BJ (cell line): ENCODE measurements around the gene ZFYVE28. TPM values are rescaled to one million over a fixed set of nuclear protein-coding genes. Genes with fewer than 3 reads are reported as not detected.

ENCODE experiments used
- CTCF ChIA-PET: fragments of 350-600 bp; formaldehyde crosslinking; extraction: SDS; loops from one replicate; lab custom pipeline; 2021; ENCODE audit warnings: antibody characterized with exemption, inconsistent platforms; lab: Yijun Ruan, JAX
- POLR2A ChIA-PET: fragments of 300-600 bp; sonication (Branson Sonifier 250); formaldehyde crosslinking; extraction: SDS; loops from one replicate; lab custom pipeline; 2021; ENCODE audit warnings: antibody characterized with exemption; lab: Charles Lee
- DNase-seq: peaks from one replicate; pipeline ENCODE4 v3.0.0-alpha.2; 2011; ENCODE audit warnings: low read depth
- H3K27me3 ChIP-seq: 2 replicates; pipeline ENCODE4 v1.6.0; 2011; ENCODE audit warnings: low read length; ENCODE audit not compliant: control insufficient read depth, insufficient read depth
- H3K36me3 ChIP-seq: 2 replicates; pipeline ENCODE4 v1.5.1; 2011; ENCODE audit warnings: low read length; ENCODE audit not compliant: control insufficient read depth, insufficient read depth
- H3K4me3 ChIP-seq: 2 replicates; pipeline ENCODE4 v1.5.1; 2011; ENCODE audit warnings: low read depth, mild to moderate bottlenecking, control low read depth, low read length
- polyA plus RNA-seq: library from polyadenylated mRNA; depleted of rRNA; stranded (reverse); fragments of >200 nt; gene quantifications from 2 replicates; pipeline ENCODE4 v1.2.3, GENCODE V29; 2011
- TF ChIP-seq, protein P1 (sequence below): IDR thresholded peaks from 2 replicates; pipeline ENCODE4 v1.5.1; 2011; ENCODE audit warnings: low read depth, mild to moderate bottlenecking, control low read depth, inconsistent platforms, low read length, moderate library complexity; ENCODE audit not compliant: insufficient read depth

Gene ZFYVE28
- polyA plus RNA-seq, 1 experiment, result 4.4 TPM

GRCh38 chr4:2407991-2408342 lies 10.5 kb downstream of the ZFYVE28 start:
- TF ChIP-seq, protein P1, sequence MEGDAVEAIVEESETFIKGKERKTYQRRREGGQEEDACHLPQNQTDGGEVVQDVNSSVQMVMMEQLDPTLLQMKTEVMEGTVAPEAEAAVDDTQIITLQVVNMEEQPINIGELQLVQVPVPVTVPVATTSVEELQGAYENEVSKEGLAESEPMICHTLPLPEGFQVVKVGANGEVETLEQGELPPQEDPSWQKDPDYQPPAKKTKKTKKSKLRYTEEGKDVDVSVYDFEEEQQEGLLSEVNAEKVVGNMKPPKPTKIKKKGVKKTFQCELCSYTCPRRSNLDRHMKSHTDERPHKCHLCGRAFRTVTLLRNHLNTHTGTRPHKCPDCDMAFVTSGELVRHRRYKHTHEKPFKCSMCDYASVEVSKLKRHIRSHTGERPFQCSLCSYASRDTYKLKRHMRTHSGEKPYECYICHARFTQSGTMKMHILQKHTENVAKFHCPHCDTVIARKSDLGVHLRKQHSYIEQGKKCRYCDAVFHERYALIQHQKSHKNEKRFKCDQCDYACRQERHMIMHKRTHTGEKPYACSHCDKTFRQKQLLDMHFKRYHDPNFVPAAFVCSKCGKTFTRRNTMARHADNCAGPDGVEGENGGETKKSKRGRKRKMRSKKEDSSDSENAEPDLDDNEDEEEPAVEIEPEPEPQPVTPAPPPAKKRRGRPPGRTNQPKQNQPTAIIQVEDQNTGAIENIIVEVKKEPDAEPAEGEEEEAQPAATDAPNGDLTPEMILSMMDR, result no peak
- no peak for DNase-seq
- Histone ChIP-seq H3K4me3 (no peak overlapping the region), H3K27me3 (no peaks in the 10 kb centered on the region; the same call in 1 of the 2 replicates), H3K36me3 (no peaks in the 10 kb centered on the region)
- CTCF ChIA-PET, result no interaction called here
- POLR2A ChIA-PET, result no interaction called here

DNA sequence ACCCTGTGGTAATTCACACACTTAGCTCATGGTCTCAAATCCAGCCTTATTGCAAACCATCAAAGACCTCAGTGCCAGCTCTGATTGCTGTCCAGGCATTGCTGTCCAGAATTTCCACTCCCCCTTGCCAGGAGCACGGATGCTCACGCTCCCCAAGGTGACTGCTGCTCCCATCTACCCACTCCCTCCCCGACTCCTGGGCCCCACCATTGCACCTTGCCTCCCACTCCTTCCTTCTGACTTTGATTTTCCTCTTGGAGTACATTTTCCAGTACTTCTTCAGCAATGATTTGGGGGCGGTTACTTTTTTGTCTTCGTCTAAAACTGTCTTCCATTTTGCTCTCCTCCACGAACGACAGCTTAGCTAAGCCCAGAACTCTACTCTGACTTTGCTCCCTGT lies 11.5 kb downstream of the ZFYVE28 start:
- ChIA-PET CTCF (interaction anchor here (1.0 kb wide), 2 partner anchors 9 to 187 kb away, joined by 3 read pairs; no protein-coding TSS in a partner anchor), POLR2A (no interaction called here)
- H3K36me3 ChIP-seq, result no peaks in the 10 kb centered on the region
- no peak for DNase-seq
- no peaks in the 10 kb centered on the region; the same call in none of the 2 replicates for H3K27me3 ChIP-seq
- TF ChIP-seq, protein P1, result no peak
- H3K4me3 ChIP-seq, result no peak overlapping the region

- no peak for DNase-seq
- CTCF ChIA-PET, result interaction anchor here (1.0 kb wide), 2 partner anchors 9 to 186 kb away, joined by 3 read pairs; no protein-coding TSS in a partner anchor
- no peaks in the 10 kb centered on the region; the same call in none of the 2 replicates for H3K27me3 ChIP-seq
- TF ChIP-seq, protein P1, result no peak
- POLR2A ChIA-PET, result no interaction called here
- no peak overlapping the region for H3K4me3 ChIP-seq
- no peaks in the 10 kb centered on the region for H3K36me3 ChIP-seq
Measured at GRCh38 chr4:2406406-2406805, 12.0 kb downstream of the ZFYVE28 start.

- POLR2A ChIA-PET, result interaction anchor here (0.7 kb wide), 1 partner anchor 141 kb away, joined by 3 read pairs; the partner anchor contains the start of gene MXD4
Measured at GRCh38 chr4:2402941-2403340, 15.5 kb downstream of the ZFYVE28 start.

More at GRCh38 chr4:2402941-2403340, 15.5 kb downstream of the ZFYVE28 start:
- CTCF ChIA-PET, result interaction anchor here (0.8 to 1.2 kb wide), 2 partner anchors 9 to 10 kb away, joined by 4 to 5 read pairs; no protein-coding TSS in a partner anchor
- TF ChIP-seq, protein P1, result no peak
- Histone ChIP-seq H3K27me3 (no peaks in the 10 kb centered on the region; the same call in none of the 2 replicates), H3K4me3 (no peak overlapping the region), H3K36me3 (no peaks in the 10 kb centered on the region)
- no peak for DNase-seq
